Smooth muscle cell (in vitro differentiated cells): ENCODE results near the gene ANKRD17. TPM values are rescaled to one million over a fixed set of nuclear protein-coding genes. Genes with fewer than 3 reads are reported as not detected.
A peak's percentile ranks its signal among the peaks of the same experiment; 100 is the strongest.
"Not testable (repeated sequence)": the region's sequence is repeated elsewhere in the genome, so short reads cannot be mapped to it uniquely, and the experiment has no call there.

Source experiments
- DNase-seq: peaks from one replicate; lab custom pipeline; 2025; ENCODE audit not compliant: unreplicated experiment; lab: John Stamatoyannopoulos, UW
- H2AFZ ChIP-seq: fragments of 200-600 bp; sonication (generic); 2 replicates; pipeline ENCODE4 v1.6.0; 2016; ENCODE audit warnings: antibody characterized with exemption, low read depth, mild to moderate bottlenecking
- H3F3A ChIP-seq: fragments of 200-600 bp; sonication (generic); 2 replicates; pipeline ENCODE4 v1.6.0; 2017; ENCODE audit warnings: antibody characterized with exemption, low read depth
- H3K27ac ChIP-seq: fragments of 200-600 bp; sonication (generic); 2 replicates; pipeline ENCODE4 v1.5.1; 2016; ENCODE audit warnings: low read depth, mild to moderate bottlenecking
- H3K27me3 ChIP-seq: fragments of 200-600 bp; sonication (generic); 2 replicates; pipeline ENCODE4 v1.6.1; 2016; ENCODE audit warnings: low read depth, mild to moderate bottlenecking
- H3K36me3 ChIP-seq: fragments of 200-600 bp; sonication (generic); 2 replicates; pipeline ENCODE4 v1.5.1; 2016; ENCODE audit warnings: low read depth
- H3K4me1 ChIP-seq: fragments of 200-600 bp; sonication (generic); 2 replicates; pipeline ENCODE4 v1.5.1; 2016; ENCODE audit warnings: low read depth
- H3K4me2 ChIP-seq: fragments of 200-600 bp; sonication (generic); 2 replicates; pipeline ENCODE4 v1.6.0; 2016; ENCODE audit warnings: mild to moderate bottlenecking
- H3K4me3 ChIP-seq: fragments of 200-600 bp; sonication (generic); 2 replicates; pipeline ENCODE4 v1.5.1; 2016; ENCODE audit warnings: mild to moderate bottlenecking
- H3K79me2 ChIP-seq: fragments of 200-600 bp; sonication (generic); 2 replicates; pipeline ENCODE4 v1.6.0; 2016; ENCODE audit warnings: low read depth, mild to moderate bottlenecking
- H3K9ac ChIP-seq: fragments of 200-600 bp; sonication (generic); 2 replicates; pipeline ENCODE4 v1.6.0; 2016; ENCODE audit warnings: low read depth
- H3K9me3 ChIP-seq: fragments of 200-600 bp; sonication (generic); replicated peaks from 2 replicates; pipeline ENCODE4 v1.5.1; 2016; ENCODE audit warnings: low read depth
- H4K20me1 ChIP-seq: fragments of 200-600 bp; sonication (generic); 2 replicates; pipeline ENCODE4 v1.6.0; 2016; ENCODE audit warnings: low read depth
- CTCF ChIP-seq: fragments of 200-600 bp; sonication (generic); IDR thresholded peaks from 2 replicates; pipeline ENCODE4 v1.5.1; 2017; ENCODE audit warnings: borderline replicate concordance, mild to moderate bottlenecking, antibody characterized with exemption; ENCODE audit not compliant: insufficient read depth, poor library complexity, severe bottlenecking
- WGBS: methylation state at CpG from one replicate; pipeline ENCODE4 v1.1.7; 2016; ENCODE audit warnings: low lambda C conversion rate; 5-methylcytosine and 5-hydroxymethylcytosine counted together
- polyA plus RNA-seq: library from polyadenylated mRNA; unstranded; fragments of >200 nt; fragmentation: Nextera tagmentation; extraction: Ambion mirVana; gene quantifications from 2 replicates; pipeline ENCODE4 v1.2.1, GENCODE V29; 2016
- total RNA-seq: library from RNA; depleted of rRNA; stranded (reverse); fragments of >200 nt; gene quantifications from 2 replicates; pipeline ENCODE4 v1.2.3, GENCODE V29; 2014

The ANKRD17 gene
- total and polyA plus RNA-seq, 2 experiments from 2014 or later: 29.7 to 58.0 TPM

- no peaks in the 10 kb centered on the region for H3K36me3 ChIP-seq
- no peak overlapping the region for H3K4me2 ChIP-seq
- H3K4me3 ChIP-seq: no peak overlapping the region
- DNase-seq: no peak
- H3K79me2 ChIP-seq: peaks cover 100% of the 10 kb centered on the region
- peaks cover 9% of the 10 kb centered on the region for H3F3A ChIP-seq
- H3K27ac ChIP-seq: peak overlapping the region; percentile 57
- H3K27me3 ChIP-seq: no peaks in the 10 kb centered on the region
- H3K9me3 ChIP-seq: no peaks in the 10 kb centered on the region
- TF ChIP-seq CTCF: no peak
- H3K9ac ChIP-seq: no peak overlapping the region
- H3K4me1 ChIP-seq: no peaks in the 10 kb centered on the region
- no peak overlapping the region for H2AFZ ChIP-seq
- H4K20me1 ChIP-seq: peaks cover 88% of the 10 kb centered on the region
These were observed 50.2 kb downstream of the ANKRD17 start for GRCh38 chr4:73208376-73208775.

DNA sequence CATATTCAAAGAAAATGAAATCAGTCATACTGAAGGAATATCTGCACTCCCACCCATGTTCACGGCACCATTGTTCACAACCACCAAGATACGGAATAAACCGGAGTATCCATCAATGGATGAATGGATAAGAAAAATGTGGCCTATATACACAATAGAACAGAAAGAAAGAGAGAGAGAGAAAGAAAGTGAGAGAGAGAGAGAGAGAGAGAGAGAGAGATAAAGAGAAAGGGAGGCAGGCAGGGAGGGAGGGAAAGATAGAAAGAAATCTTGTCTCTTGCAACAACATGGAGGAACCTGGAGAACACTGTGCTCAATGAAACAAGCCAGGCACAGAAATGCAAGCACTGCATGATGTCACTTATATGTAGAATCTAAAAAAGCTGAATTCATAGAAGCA, 52.4 kb downstream of the ANKRD17 start:
- TF ChIP-seq CTCF: no peak
- H3K4me2 ChIP-seq: no peak overlapping the region
- H3K9me3 ChIP-seq: no peaks in the 10 kb centered on the region
- H3K4me3 ChIP-seq: no peak overlapping the region
- H3K27me3 ChIP-seq: no peaks in the 10 kb centered on the region
- H3K79me2 ChIP-seq: peaks cover 100% of the 10 kb centered on the region
- no peak for DNase-seq
- H3K4me1 ChIP-seq: no peaks in the 10 kb centered on the region
- no peak overlapping the region for H2AFZ ChIP-seq
- H3K36me3 ChIP-seq: no peaks in the 10 kb centered on the region
- H3K27ac ChIP-seq: no peak overlapping the region
- H4K20me1 ChIP-seq: peaks cover 93% of the 10 kb centered on the region
- peaks cover 9% of the 10 kb centered on the region for H3F3A ChIP-seq
- WGBS: 100% methylated on average over 3 of the region's 3 CpGs
- no peak overlapping the region for H3K9ac ChIP-seq

DNA sequence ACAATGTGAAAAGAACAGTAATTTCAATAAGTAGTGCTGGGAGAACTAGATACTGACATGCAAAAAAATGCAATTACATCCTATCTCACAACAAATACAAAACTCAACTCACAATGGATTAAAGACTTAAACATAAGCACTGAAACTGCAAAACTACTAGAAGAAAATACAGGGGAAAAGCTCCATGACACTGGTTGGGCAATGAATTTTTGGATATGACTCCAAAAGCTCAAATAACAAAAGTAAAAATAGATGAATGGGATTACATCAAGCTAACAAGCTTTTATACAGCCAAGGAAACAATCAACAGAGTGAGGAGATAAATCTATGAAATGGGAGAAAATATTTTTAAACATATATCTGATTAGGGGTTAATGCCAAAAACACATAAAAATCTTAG, 53.1 kb downstream of the ANKRD17 start:
- peaks cover 100% of the 10 kb centered on the region for H3K79me2 ChIP-seq
- peaks cover 2% of the 10 kb centered on the region for H3K4me1 ChIP-seq
- no peak for DNase-seq
- no peak overlapping the region for H3K4me2 ChIP-seq
- H3F3A ChIP-seq: peaks cover 9% of the 10 kb centered on the region
- no peak for TF ChIP-seq CTCF
- H3K9ac ChIP-seq: no peak overlapping the region
- no peak overlapping the region for H3K27ac ChIP-seq
- H3K4me3 ChIP-seq: no peak overlapping the region
- no peaks in the 10 kb centered on the region for H3K9me3 ChIP-seq
- no peaks in the 10 kb centered on the region for H3K27me3 ChIP-seq
- no peaks in the 10 kb centered on the region for H3K36me3 ChIP-seq
- H4K20me1 ChIP-seq: peaks cover 91% of the 10 kb centered on the region
- H2AFZ ChIP-seq: no peak overlapping the region

- not testable (repeated sequence) for DNase-seq
These were observed 54.6 kb downstream of the ANKRD17 start for GRCh38 chr4:73203976-73204375.

More at GRCh38 chr4:73203976-73204375, 54.6 kb downstream of the ANKRD17 start:
- not testable (repeated sequence) for H3K4me2 ChIP-seq, H3K9me3 ChIP-seq, H3K27ac ChIP-seq, H3K36me3 ChIP-seq, H3K27me3 ChIP-seq, H2AFZ ChIP-seq, H3K4me3 ChIP-seq, H3F3A ChIP-seq, H3K9ac ChIP-seq
- Histone ChIP-seq H3K4me1 (peaks cover 13% of the 10 kb centered on the region), H3K79me2 (peaks cover 100% of the 10 kb centered on the region), H4K20me1 (peaks cover 91% of the 10 kb centered on the region)
- 96% methylated on average over 18 of the region's 18 CpGs for WGBS
